Measurements from ENCODE around the gene RBBP8.

Gene RBBP8

DNA sequence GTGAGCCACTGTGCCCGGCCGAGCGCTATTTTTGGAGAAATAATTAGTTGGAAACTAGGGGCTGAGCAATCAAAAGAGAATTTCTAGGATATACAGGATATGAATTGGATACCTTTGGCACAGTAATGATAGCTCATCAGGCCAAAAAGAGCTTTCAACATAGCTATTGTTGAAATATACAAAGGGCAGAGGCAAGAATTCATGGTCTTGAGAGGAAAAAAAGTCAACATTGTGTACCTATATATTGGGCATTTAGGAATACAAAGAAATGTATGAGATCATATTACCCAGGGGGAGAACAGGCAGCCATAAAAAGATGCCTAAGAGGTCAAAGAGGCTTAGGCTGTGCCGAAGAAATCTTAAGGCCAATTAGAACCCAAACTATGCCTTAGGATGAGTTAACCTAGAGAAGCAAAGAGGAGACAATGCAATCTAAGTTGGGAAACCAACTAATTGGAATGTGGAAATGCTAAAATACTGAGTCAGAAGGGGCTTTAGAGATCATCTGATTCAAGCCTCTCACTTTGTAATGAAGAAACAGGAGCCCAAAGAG, 99.0 kb downstream of the RBBP8 start:
- Histone ChIP-seq H3K36me3 (ENCODE audit: control insufficient read depth, insufficient read depth, low read length) (no peaks in the 10 kb centered on the region), H3K4me3 (replicated peaks; ENCODE audit: low read depth, low read length) (no peak overlapping the region), H3K27me3 (replicated peaks; ENCODE audit: control insufficient read depth, insufficient read depth, low read length) (no peaks in the 10 kb centered on the region)
- TF ChIP-seq, protein P1, sequence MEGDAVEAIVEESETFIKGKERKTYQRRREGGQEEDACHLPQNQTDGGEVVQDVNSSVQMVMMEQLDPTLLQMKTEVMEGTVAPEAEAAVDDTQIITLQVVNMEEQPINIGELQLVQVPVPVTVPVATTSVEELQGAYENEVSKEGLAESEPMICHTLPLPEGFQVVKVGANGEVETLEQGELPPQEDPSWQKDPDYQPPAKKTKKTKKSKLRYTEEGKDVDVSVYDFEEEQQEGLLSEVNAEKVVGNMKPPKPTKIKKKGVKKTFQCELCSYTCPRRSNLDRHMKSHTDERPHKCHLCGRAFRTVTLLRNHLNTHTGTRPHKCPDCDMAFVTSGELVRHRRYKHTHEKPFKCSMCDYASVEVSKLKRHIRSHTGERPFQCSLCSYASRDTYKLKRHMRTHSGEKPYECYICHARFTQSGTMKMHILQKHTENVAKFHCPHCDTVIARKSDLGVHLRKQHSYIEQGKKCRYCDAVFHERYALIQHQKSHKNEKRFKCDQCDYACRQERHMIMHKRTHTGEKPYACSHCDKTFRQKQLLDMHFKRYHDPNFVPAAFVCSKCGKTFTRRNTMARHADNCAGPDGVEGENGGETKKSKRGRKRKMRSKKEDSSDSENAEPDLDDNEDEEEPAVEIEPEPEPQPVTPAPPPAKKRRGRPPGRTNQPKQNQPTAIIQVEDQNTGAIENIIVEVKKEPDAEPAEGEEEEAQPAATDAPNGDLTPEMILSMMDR (IDR thresholded peaks at IDR 0.05; ENCODE audit: insufficient read depth, low read length, poor library complexity, severe bottlenecking): no peak
- DNase-seq (ENCODE audit: extremely low read depth, insufficient read length): no peak

- TF ChIP-seq, protein P1 (IDR thresholded peaks at IDR 0.05; ENCODE audit: insufficient read depth, low read length, poor library complexity, severe bottlenecking): no peak
- Histone ChIP-seq H3K27me3 (replicated peaks; ENCODE audit: control insufficient read depth, insufficient read depth, low read length) (no peaks in the 10 kb centered on the region), H3K4me3 (replicated peaks; ENCODE audit: low read depth, low read length) (no peak overlapping the region), H3K36me3 (ENCODE audit: control insufficient read depth, insufficient read depth, low read length) (no peaks in the 10 kb centered on the region)
- no peak for DNase-seq (ENCODE audit: extremely low read depth, insufficient read length)
Measured at GRCh38 chr18:23033056-23033455, 99.9 kb downstream of the RBBP8 start.

DNA sequence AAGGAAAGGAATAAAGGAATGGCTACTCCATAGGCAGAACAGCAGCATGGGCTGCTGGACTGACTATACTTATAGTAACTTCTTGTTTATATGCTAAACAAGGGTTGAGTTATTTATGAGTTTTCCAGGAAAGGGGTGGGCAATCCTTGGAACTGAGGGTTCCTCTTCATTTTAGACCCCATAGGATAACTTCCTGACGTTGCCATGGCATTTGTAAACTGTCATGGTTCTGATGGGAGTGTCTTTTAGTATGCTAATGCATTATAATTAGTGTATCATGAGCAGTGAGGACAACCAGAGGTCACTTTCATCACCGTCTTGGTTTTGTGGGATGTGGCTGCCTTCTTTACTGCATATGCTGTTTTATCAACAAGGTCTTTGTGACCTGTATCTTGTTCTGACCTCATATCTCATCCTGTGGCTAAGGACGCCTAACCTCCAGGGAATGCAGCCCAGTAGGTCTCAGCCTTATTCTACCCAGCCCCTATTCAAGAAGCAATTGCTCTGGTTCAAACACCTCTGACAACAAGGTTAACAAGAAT, 103.6 kb downstream of the RBBP8 start:
- no peak for DNase-seq (ENCODE audit: extremely low read depth, insufficient read length)
- H3K27me3 ChIP-seq (replicated peaks; ENCODE audit: control insufficient read depth, insufficient read depth, low read length): no peaks in the 10 kb centered on the region
- no peaks in the 10 kb centered on the region for H3K36me3 ChIP-seq (ENCODE audit: control insufficient read depth, insufficient read depth, low read length)
- TF ChIP-seq, protein P1 (IDR thresholded peaks at IDR 0.05; ENCODE audit: insufficient read depth, low read length, poor library complexity, severe bottlenecking): no peak
- H3K4me3 ChIP-seq (replicated peaks; ENCODE audit: low read depth, low read length): no peak overlapping the region

- DNase-seq (ENCODE audit: extremely low read depth, insufficient read length): no peak
- no peaks in the 10 kb centered on the region for H3K36me3 ChIP-seq (ENCODE audit: control insufficient read depth, insufficient read depth, low read length)
- H3K4me3 ChIP-seq (replicated peaks; ENCODE audit: low read depth, low read length): no peak overlapping the region
- TF ChIP-seq, protein P1 (IDR thresholded peaks at IDR 0.05; ENCODE audit: insufficient read depth, low read length, poor library complexity, severe bottlenecking): no peak
- no peaks in the 10 kb centered on the region for H3K27me3 ChIP-seq (replicated peaks; ENCODE audit: control insufficient read depth, insufficient read depth, low read length)
Measured at GRCh38 chr18:23037646-23038045, 104.5 kb downstream of the RBBP8 start.

DNA sequence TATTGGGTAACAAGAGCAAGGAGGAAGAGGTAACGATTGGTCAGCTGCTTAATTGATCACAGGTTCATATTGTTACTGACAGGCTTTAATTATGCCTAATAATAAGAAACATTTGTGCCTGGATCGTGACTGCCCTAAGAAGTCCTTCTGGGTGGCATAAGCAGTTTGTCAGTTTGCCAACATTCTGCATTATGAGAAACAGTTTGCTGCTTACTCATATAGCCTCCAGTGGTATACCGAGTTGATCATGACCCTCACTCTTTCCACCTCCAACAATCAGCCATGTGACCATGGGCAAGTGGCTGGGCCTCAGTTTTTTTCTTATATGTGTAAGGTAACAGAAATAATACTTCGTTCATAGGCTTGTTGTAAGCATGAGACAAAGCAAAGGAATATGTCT, 105.6 kb downstream of the RBBP8 start:
- no peak for DNase-seq (ENCODE audit: extremely low read depth, insufficient read length)
- Histone ChIP-seq H3K27me3 (replicated peaks; ENCODE audit: control insufficient read depth, insufficient read depth, low read length) (no peaks in the 10 kb centered on the region), H3K4me3 (replicated peaks; ENCODE audit: low read depth, low read length) (no peak overlapping the region), H3K36me3 (ENCODE audit: control insufficient read depth, insufficient read depth, low read length) (no peaks in the 10 kb centered on the region)
- TF ChIP-seq, protein P1 (IDR thresholded peaks at IDR 0.05; ENCODE audit: insufficient read depth, low read length, poor library complexity, severe bottlenecking): no peak

DNA sequence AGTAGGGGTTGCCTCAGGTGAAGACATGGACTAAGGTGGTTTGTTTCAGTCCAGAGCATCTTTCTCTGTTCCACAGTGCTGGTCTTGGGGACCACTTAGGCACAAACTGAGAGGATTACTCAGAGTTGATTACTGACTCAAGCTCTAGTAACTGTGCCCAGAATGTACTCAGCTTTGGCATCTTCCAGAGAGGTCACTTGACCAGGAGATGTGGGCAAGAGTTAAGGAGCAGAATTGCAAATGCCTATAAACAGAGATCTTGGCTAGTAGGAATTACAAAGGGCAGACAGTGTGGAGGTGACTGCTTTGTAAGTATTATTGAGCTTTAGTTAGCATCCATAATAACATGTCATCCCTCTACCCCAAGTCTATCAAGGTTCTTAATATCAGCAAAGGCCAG, 109.0 kb downstream of the RBBP8 start:
- no peaks in the 10 kb centered on the region for H3K36me3 ChIP-seq (ENCODE audit: control insufficient read depth, insufficient read depth, low read length)
- no peak overlapping the region for H3K4me3 ChIP-seq (replicated peaks; ENCODE audit: low read depth, low read length)
- no peak for DNase-seq (ENCODE audit: extremely low read depth, insufficient read length)
- TF ChIP-seq, protein P1 (IDR thresholded peaks at IDR 0.05; ENCODE audit: insufficient read depth, low read length, poor library complexity, severe bottlenecking): no peak
- no peaks in the 10 kb centered on the region for H3K27me3 ChIP-seq (replicated peaks; ENCODE audit: control insufficient read depth, insufficient read depth, low read length)

Measured in GM06990 (cell line).